ENCODE data around the gene TH.

TH gene

DNA sequence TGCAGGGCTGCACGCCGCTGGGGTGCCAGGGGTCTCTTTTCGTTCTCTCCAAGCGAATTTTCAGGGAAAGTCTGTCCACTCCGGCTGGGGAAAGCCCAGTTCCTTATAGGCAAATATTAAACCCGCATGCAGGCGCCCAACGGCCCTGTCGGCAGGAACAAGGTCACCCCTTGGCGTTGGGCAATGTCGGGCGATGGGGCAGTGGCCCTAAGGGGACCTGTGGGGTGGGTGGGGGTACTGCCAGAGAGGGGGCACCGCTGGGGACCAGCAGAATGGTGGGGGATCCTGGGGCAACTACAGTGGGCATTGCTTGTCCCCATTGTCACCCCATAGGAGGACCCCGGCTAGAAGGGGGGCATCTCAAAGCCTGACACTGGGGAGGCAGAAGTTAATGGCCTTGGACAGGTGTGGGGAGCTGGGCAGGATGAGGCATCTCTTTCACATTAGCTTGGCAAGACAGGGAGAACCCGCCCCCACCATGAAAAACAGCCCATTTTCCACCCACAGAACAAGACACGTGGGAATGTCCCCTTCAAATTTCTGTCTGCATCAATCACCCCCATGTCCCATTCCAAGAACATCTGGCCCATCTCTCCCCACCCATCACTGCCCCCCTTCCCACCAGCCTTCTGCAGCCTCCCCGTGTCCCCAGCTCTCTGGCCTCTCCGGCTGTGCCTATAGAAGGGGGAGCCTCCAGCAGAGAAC is 26.9 kb downstream of the TH start:
- whole genome bisulfite sequencing: 31% methylated on average over 18 of the region's 18 CpGs
- Histone ChIP-seq H2AFZ (ENCODE audit: low read depth, low read length) (no peak overlapping the region), H3K23ac (ENCODE audit: low read length in 2 of 2) (no peak overlapping the region), H2BK5ac (ENCODE audit: low read depth, low read length, poor library complexity, severe bottlenecking) (no peak overlapping the region), H3K36me3 (ENCODE audit: control insufficient read depth in 1 of 2, insufficient read depth in 2 of 2, low read depth in 1 of 2, low read length in 2 of 2) (no peaks in the 10 kb centered on the region), H3K27ac (ENCODE audit: low read length, poor library complexity, severe bottlenecking) (no peak overlapping the region), H2BK12ac (ENCODE audit: low read length in 2 of 2) (no peak overlapping the region), H3K4ac (ENCODE audit: low read depth in 1 of 2, low read length in 2 of 2) (no peak overlapping the region), H2BK15ac (ENCODE audit: low read depth, poor library complexity, severe bottlenecking) (no peak overlapping the region), H2AK5ac (ENCODE audit: low read length, severe bottlenecking) (no peak overlapping the region), H4K91ac (ENCODE audit: low read length) (no peak overlapping the region), H2BK120ac (ENCODE audit: low read depth, low read length) (no peak overlapping the region), H3K27me3 (ENCODE audit: control insufficient read depth in 1 of 2, insufficient read depth in 1 of 2, low read length in 2 of 2) (peaks cover 92 to 93% of the 10 kb centered on the region in 2 experiments), H3K4me3 (ENCODE audit: insufficient read depth in 1 of 2, low read depth in 1 of 2, low read length in 2 of 2) (no peak overlapping the region), H3K14ac (ENCODE audit: low read length in 2 of 2) (no peak overlapping the region), H3K18ac (ENCODE audit: low read depth in 1 of 2, low read length in 2 of 2) (no peak overlapping the region), H3K9ac (ENCODE audit: low read length) (no peak overlapping the region), H3K4me1 (ENCODE audit: control insufficient read depth, insufficient read depth, low read depth, low read length) (peaks cover 36% of the 10 kb centered on the region), H3K9me3 (ENCODE audit: control insufficient read depth, low read length) (no peaks in the 10 kb centered on the region), H4K8ac (ENCODE audit: low read length) (no peak overlapping the region), H3K79me1 (replicated peaks; ENCODE audit: low read length, poor library complexity, severe bottlenecking) (no peaks in the 10 kb centered on the region), H3K4me2 (ENCODE audit: low read length, poor library complexity, severe bottlenecking) (no peak overlapping the region)
- no peak for DNase-seq

DNA sequence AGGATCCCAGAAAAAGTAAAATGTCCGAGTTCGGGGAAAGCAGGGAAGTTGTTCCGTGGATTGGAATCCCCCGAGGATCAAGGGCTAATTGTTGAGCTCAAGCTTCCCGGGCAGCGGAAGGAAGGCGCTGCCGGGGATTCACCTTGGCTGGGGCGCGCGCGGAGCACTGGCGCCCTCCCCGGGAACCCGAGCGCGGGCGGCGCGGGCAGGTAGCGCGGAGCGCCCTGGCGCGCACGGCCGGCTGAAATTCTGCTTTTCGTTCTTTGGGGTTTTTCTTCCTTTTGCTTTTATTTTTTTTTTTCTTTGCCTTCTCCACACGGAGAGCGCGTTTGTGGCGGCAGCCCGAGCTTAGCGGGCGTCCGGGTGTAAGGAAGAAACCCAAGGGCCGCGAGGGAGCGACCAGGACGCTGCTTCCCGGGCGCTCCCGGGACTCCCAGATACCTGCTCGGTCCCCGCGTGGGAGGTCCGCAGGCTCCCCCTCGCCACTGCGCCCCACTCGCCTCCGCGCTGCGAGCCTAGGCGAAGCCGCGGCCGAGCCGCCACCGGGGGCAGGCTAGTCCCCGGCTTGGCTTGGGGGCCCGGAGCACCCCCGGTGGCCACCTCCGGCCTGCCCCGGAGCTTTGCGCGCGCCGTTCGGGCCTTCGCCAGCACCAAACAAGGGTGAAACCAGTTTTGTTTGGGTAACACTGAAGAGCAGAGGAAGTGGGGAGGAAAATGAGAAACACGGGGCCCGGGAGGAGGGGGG is 27.6 kb downstream of the TH start:
- H3K9ac ChIP-seq (ENCODE audit: low read length): no peak overlapping the region
- H3K4me3 ChIP-seq (ENCODE audit: insufficient read depth in 1 of 2, low read depth in 1 of 2, low read length in 2 of 2): no peak overlapping the region
- H4K8ac ChIP-seq (ENCODE audit: low read length): no peak overlapping the region
- H4K91ac ChIP-seq (ENCODE audit: low read length): no peak overlapping the region
- DNase-seq: no peak
- WGBS: 3% methylated on average over 67 of the region's 72 CpGs
- no peak overlapping the region for H3K23ac ChIP-seq (ENCODE audit: low read length in 2 of 2)
- H3K79me1 ChIP-seq (replicated peaks; ENCODE audit: low read length, poor library complexity, severe bottlenecking): no peaks in the 10 kb centered on the region
- H3K36me3 ChIP-seq (ENCODE audit: control insufficient read depth in 1 of 2, insufficient read depth in 2 of 2, low read depth in 1 of 2, low read length in 2 of 2): no peaks in the 10 kb centered on the region
- H3K18ac ChIP-seq (ENCODE audit: low read depth in 1 of 2, low read length in 2 of 2): peak overlapping the region in 1 of 2 experiments; percentile 23
- no peak overlapping the region for H2BK5ac ChIP-seq (ENCODE audit: low read depth, low read length, poor library complexity, severe bottlenecking)
- H2BK12ac ChIP-seq (ENCODE audit: low read length in 2 of 2): no peak overlapping the region
- H3K14ac ChIP-seq (ENCODE audit: low read length in 2 of 2): no peak overlapping the region
- peak overlapping the region; percentile 39 for H3K4me2 ChIP-seq (ENCODE audit: low read length, poor library complexity, severe bottlenecking)
- H2BK120ac ChIP-seq (ENCODE audit: low read depth, low read length): no peak overlapping the region
- H3K4me1 ChIP-seq (ENCODE audit: control insufficient read depth, insufficient read depth, low read depth, low read length): peaks cover 37% of the 10 kb centered on the region
- H2AFZ ChIP-seq (ENCODE audit: low read depth, low read length): no peak overlapping the region
- H3K27me3 ChIP-seq (ENCODE audit: control insufficient read depth in 1 of 2, insufficient read depth in 1 of 2, low read length in 2 of 2): peaks cover 87 to 88% of the 10 kb centered on the region in 2 experiments
- H2AK5ac ChIP-seq (ENCODE audit: low read length, severe bottlenecking): no peak overlapping the region
- H3K27ac ChIP-seq (ENCODE audit: low read length, poor library complexity, severe bottlenecking): no peak overlapping the region
- H3K4ac ChIP-seq (ENCODE audit: low read depth in 1 of 2, low read length in 2 of 2): no peak overlapping the region
- no peak overlapping the region for H2BK15ac ChIP-seq (ENCODE audit: low read depth, poor library complexity, severe bottlenecking)
- H3K9me3 ChIP-seq (ENCODE audit: control insufficient read depth, low read length): no peaks in the 10 kb centered on the region

DNA sequence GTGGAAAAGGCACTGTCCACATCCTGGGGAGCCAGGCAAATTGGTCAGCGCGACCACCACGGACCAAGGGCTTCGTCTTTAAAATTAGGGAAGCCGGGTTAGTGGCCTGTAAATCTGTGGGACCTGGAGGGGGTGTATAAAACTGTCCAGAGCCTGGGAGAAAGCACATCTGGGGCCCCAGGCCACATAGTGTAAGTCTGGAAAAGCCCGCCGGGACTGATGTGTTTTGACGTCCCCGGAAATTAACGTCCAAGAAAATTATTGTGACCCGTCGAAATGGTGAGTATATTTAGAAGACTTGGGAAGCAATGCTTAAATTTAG is 28.2 kb downstream of the TH start:
- Histone ChIP-seq H2AK5ac (ENCODE audit: low read length, severe bottlenecking) (no peak overlapping the region), H3K27ac (ENCODE audit: low read length, poor library complexity, severe bottlenecking) (no peak overlapping the region), H3K36me3 (ENCODE audit: control insufficient read depth in 1 of 2, insufficient read depth in 2 of 2, low read depth in 1 of 2, low read length in 2 of 2) (no peaks in the 10 kb centered on the region), H3K14ac (ENCODE audit: low read length in 2 of 2) (no peak overlapping the region), H3K9me3 (ENCODE audit: control insufficient read depth, low read length) (no peaks in the 10 kb centered on the region), H4K8ac (ENCODE audit: low read length) (no peak overlapping the region), H3K4me2 (ENCODE audit: low read length, poor library complexity, severe bottlenecking) (no peak overlapping the region), H2BK12ac (ENCODE audit: low read length in 2 of 2) (no peak overlapping the region), H3K4ac (ENCODE audit: low read depth in 1 of 2, low read length in 2 of 2) (no peak overlapping the region), H3K27me3 (ENCODE audit: control insufficient read depth in 1 of 2, insufficient read depth in 1 of 2, low read length in 2 of 2) (peaks cover 83% of the 10 kb centered on the region in 2 experiments), H3K18ac (ENCODE audit: low read depth in 1 of 2, low read length in 2 of 2) (no peak overlapping the region), H4K91ac (ENCODE audit: low read length) (no peak overlapping the region), H3K4me1 (ENCODE audit: control insufficient read depth, insufficient read depth, low read depth, low read length) (peaks cover 37% of the 10 kb centered on the region), H3K9ac (ENCODE audit: low read length) (no peak overlapping the region), H2BK120ac (ENCODE audit: low read depth, low read length) (no peak overlapping the region), H3K23ac (ENCODE audit: low read length in 2 of 2) (no peak overlapping the region), H2BK5ac (ENCODE audit: low read depth, low read length, poor library complexity, severe bottlenecking) (no peak overlapping the region), H3K4me3 (ENCODE audit: insufficient read depth in 1 of 2, low read depth in 1 of 2, low read length in 2 of 2) (no peak overlapping the region), H3K79me1 (replicated peaks; ENCODE audit: low read length, poor library complexity, severe bottlenecking) (no peaks in the 10 kb centered on the region), H2BK15ac (ENCODE audit: low read depth, poor library complexity, severe bottlenecking) (no peak overlapping the region), H2AFZ (ENCODE audit: low read depth, low read length) (no peak overlapping the region)
- WGBS: 11% methylated on average over 12 of the region's 12 CpGs
- no peak for DNase-seq

DNA sequence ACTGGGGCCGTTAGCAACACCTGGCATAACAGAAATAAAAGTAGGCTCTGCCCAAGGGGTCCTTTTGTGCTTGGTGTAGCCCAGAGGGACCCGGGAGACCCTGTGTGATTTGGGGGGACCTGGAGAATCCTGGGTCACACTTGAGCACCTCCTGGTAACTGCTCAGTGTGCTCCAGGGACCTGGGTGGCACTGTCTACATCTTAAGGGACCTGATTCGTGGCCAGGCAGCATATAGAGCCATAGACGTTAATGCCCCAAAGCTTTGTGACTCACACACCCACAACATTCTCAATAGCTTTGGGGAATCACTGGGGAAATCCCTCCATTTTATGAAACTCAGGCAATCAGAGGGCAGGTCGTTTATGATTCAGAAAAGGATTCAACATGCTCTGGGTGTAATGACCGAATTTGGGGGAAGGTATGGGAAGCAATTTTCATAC is 28.8 kb downstream of the TH start:
- no peak overlapping the region for H2BK15ac ChIP-seq (ENCODE audit: low read depth, poor library complexity, severe bottlenecking)
- H3K4me2 ChIP-seq (ENCODE audit: low read length, poor library complexity, severe bottlenecking): no peak overlapping the region
- no peak overlapping the region for H2AK5ac ChIP-seq (ENCODE audit: low read length, severe bottlenecking)
- H3K36me3 ChIP-seq (ENCODE audit: control insufficient read depth in 1 of 2, insufficient read depth in 2 of 2, low read depth in 1 of 2, low read length in 2 of 2): no peaks in the 10 kb centered on the region
- WGBS: 6% methylated on average over 5 of the region's 6 CpGs
- peaks cover 36% of the 10 kb centered on the region for H3K4me1 ChIP-seq (ENCODE audit: control insufficient read depth, insufficient read depth, low read depth, low read length)
- peak; percentile 66 for DNase-seq
- H3K9me3 ChIP-seq (ENCODE audit: control insufficient read depth, low read length): no peaks in the 10 kb centered on the region
- H2AFZ ChIP-seq (ENCODE audit: low read depth, low read length): no peak overlapping the region
- no peak overlapping the region for H2BK5ac ChIP-seq (ENCODE audit: low read depth, low read length, poor library complexity, severe bottlenecking)
- H3K27ac ChIP-seq (ENCODE audit: low read length, poor library complexity, severe bottlenecking): no peak overlapping the region
- peaks cover 76 to 78% of the 10 kb centered on the region in 2 experiments for H3K27me3 ChIP-seq (ENCODE audit: control insufficient read depth in 1 of 2, insufficient read depth in 1 of 2, low read length in 2 of 2)
- peak overlapping the region in 1 of 2 experiments; percentile 12 for H3K18ac ChIP-seq (ENCODE audit: low read depth in 1 of 2, low read length in 2 of 2)
- H3K4ac ChIP-seq (ENCODE audit: low read depth in 1 of 2, low read length in 2 of 2): no peak overlapping the region
- no peak overlapping the region for H3K9ac ChIP-seq (ENCODE audit: low read length)
- H3K79me1 ChIP-seq (replicated peaks; ENCODE audit: low read length, poor library complexity, severe bottlenecking): no peaks in the 10 kb centered on the region
- no peak overlapping the region for H4K91ac ChIP-seq (ENCODE audit: low read length)
- no peak overlapping the region for H3K14ac ChIP-seq (ENCODE audit: low read length in 2 of 2)
- H3K4me3 ChIP-seq (ENCODE audit: insufficient read depth in 1 of 2, low read depth in 1 of 2, low read length in 2 of 2): no peak overlapping the region
- no peak overlapping the region for H2BK12ac ChIP-seq (ENCODE audit: low read length in 2 of 2)
- H3K23ac ChIP-seq (ENCODE audit: low read length in 2 of 2): no peak overlapping the region
- no peak overlapping the region for H4K8ac ChIP-seq (ENCODE audit: low read length)
- no peak overlapping the region for H2BK120ac ChIP-seq (ENCODE audit: low read depth, low read length)

All from mesenchymal stem cell (in vitro differentiated cells and primary cell).